ENCODE measurements around the gene VASN.

DNA sequence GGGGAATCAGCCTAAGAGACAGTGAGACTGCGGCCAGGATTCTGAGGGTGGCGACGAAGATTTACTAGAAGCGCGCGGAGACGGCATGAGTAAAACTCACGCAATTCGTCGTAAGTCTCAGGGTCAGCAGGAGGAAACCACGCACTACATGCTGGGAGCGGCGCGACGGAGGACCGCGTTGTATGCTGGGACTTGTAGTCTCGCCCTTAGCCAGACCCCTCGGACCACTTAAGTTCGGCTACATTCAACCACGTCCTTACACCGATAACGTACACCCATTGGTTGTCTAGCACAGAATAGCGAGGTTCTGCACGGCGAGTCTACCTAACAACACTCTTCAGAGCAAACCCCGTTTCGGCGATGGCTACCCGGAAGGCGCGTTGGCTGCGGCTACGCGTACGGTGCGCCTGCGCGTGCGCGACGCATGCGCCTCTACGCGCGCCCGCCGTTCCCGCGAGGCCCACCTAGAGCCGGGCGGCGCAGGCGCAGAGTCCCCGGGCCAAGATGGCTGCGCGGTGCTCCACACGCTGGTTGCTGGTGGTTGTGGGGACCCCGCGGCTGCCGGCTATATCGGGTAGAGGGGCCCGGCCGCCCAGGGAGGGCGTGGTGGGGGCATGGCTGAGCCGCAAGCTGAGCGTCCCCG is 53.9 kb downstream of the VASN start, which contains the start of gene DNAJA3:
- TF ChIP-seq, protein P1, sequence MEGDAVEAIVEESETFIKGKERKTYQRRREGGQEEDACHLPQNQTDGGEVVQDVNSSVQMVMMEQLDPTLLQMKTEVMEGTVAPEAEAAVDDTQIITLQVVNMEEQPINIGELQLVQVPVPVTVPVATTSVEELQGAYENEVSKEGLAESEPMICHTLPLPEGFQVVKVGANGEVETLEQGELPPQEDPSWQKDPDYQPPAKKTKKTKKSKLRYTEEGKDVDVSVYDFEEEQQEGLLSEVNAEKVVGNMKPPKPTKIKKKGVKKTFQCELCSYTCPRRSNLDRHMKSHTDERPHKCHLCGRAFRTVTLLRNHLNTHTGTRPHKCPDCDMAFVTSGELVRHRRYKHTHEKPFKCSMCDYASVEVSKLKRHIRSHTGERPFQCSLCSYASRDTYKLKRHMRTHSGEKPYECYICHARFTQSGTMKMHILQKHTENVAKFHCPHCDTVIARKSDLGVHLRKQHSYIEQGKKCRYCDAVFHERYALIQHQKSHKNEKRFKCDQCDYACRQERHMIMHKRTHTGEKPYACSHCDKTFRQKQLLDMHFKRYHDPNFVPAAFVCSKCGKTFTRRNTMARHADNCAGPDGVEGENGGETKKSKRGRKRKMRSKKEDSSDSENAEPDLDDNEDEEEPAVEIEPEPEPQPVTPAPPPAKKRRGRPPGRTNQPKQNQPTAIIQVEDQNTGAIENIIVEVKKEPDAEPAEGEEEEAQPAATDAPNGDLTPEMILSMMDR (IDR thresholded peaks at IDR 0.05) = no peak
- no peak for TF ChIP-seq EZH2phosphoT487 (IDR thresholded peaks at IDR 0.05)

Data from neural progenitor cell (in vitro differentiated cells).